A549 treated with AZD2906 at 1 μM for 4 hours (cell line): Measurements from ENCODE around the gene KRTAP5-4. TPM values are rescaled to one million over a fixed set of nuclear protein-coding genes. Genes with fewer than 3 reads are reported as not detected.

Experiments
- total RNA-seq: library from RNA; stranded (reverse); fragments of 200-300 nt; extraction: Qiagen RNA extraction; gene quantifications from 5 replicates; pipeline ENCODE4 v1.2.3, GENCODE V29; 2022

The KRTAP5-4 gene, protein sequence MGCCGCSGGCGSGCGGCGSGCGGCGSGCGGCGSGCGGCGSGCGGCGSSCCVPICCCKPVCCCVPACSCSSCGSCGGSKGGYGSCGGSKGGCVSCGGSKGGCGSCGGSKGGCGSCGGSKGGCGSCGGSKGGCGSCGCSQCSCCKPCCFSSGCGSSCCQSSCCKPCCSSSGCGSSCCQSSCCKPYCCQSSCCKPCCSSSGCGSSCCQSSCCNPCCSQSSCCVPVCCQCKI
- total RNA-seq: not detected in 5 replicates

DNA sequence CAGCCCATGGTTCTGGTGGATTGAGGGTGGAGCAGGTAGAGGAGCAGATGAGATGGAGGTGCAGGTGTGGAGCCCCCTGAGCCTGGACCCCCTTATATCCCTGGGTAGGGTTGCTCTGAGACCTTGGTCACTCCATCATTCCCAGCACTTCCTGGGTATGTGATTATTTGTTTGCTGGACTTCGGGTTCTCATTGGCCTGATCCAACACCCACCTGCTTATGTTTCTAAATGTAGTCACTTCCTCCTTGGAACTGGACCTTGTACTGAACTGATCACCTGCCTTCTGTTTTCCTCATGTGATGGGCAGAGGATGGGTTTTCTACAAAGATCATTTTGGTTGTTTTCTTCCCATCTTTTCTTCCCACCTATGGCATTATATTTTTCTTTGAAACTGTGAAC is at the start of gene KRTAP5-4:
TSS of gene KRTAP5-4 (minus strand) at position 53 of the 400 bp plus-strand sequence. CDS start at position 8, 45 bp downstream.

GRCh38 chr11:1629326-1630185 is 7.6 kb upstream of the KRTAP5-4 start, which contains the start of gene KRTAP5-5:
KRTAP5-5 (plus strand) TSS chr11:1629775; CDS start chr11:1629841, 66 bp downstream.

GRCh38 chr11:1608363-1608762 is 13.6 kb downstream of the KRTAP5-4 start, which contains the start of gene KRTAP5-3:
KRTAP5-3 (minus strand) TSS chr11:1608463; CDS start chr11:1608385, 78 bp downstream.

GRCh38 chr11:1597994-1598380 is 24.0 kb downstream of the KRTAP5-4 start, which contains the start of gene KRTAP5-2:
KRTAP5-2 (minus strand) TSS chr11:1598294; CDS start chr11:1598250, 44 bp downstream.

GRCh38 chr11:1584661-1585370 is 37.1 kb downstream of the KRTAP5-4 start, which contains the start of gene KRTAP5-1:
KRTAP5-1 (minus strand) TSS chr11:1585283; CDS start chr11:1585249, 34 bp downstream.

GRCh38 chr11:1572197-1573076 is 49.5 kb downstream of the KRTAP5-4 start, which contains the start of gene DUSP8:
DUSP8 (minus strand) TSS chr11:1572271; CDS start chr11:1565826, 6,445 bp downstream.

Other genes with a start within 250 kb of the KRTAP5-4 start
- 4.8 to 8.6 TPM (median 6.3 TPM) in 5 replicates for gene BRSK2, start 232.2 kb downstream of the KRTAP5-4 start, total RNA-seq
- gene MOB2, start 135.4 kb downstream of the KRTAP5-4 start, total RNA-seq: 36.2 to 47.8 TPM (median 44.1 TPM) in 5 replicates
- 0.81 to 1.2 TPM (median 1.0 TPM) in 5 replicates for gene DUSP8, start 49.9 kb downstream of the KRTAP5-4 start, total RNA-seq
- gene KRTAP5-1, start 36.9 kb downstream of the KRTAP5-4 start, total RNA-seq: not detected in 5 replicates
- not detected in 5 replicates for gene KRTAP5-2, start 23.8 kb downstream of the KRTAP5-4 start, total RNA-seq
- not detected in 5 replicates for gene KRTAP5-3, start 13.7 kb downstream of the KRTAP5-4 start, total RNA-seq
- gene KRTAP5-5, start 7.6 kb upstream of the KRTAP5-4 start, total RNA-seq: not detected in 5 replicates
- gene KRTAP5-6, start 75.1 kb upstream of the KRTAP5-4 start, total RNA-seq: not detected in 5 replicates
- 1.1 to 2.1 TPM (median 1.4 TPM) in 5 replicates for gene IFITM10, start 128.5 kb upstream of the KRTAP5-4 start, total RNA-seq
- 397 to 634 TPM (median 550 TPM) in 5 replicates for gene CTSD, start 141.8 kb upstream of the KRTAP5-4 start, total RNA-seq
- 0.43 to 1.1 TPM (median 0.55 TPM) in 5 replicates for gene SYT8, start 212.9 kb upstream of the KRTAP5-4 start, total RNA-seq
- 0.25 to 0.40 TPM (median 0.28 TPM) in 4 of 5 replicates, not detected in the other for gene TNNI2, start 216.8 kb upstream of the KRTAP5-4 start, total RNA-seq
- gene LSP1, start 230.9 kb upstream of the KRTAP5-4 start, total RNA-seq: 1.6 to 2.3 TPM (median 1.8 TPM) in 5 replicates